Measurements from ENCODE around the gene ACAD9. TPM values are rescaled to one million over a fixed set of nuclear protein-coding genes. Genes with fewer than 3 reads are reported as not detected.

ACAD9 gene
- total RNA-seq, 4 donors from 2014 or later = 27.3 to 91.2 (median 49.5) TPM

GRCh38 chr3:128844502-128844901, 34.9 kb upstream of the ACAD9 start:
- Histone ChIP-seq H3K27me3 (no peaks in the 10 kb centered on the region), H3K9me3 (no peaks in the 10 kb centered on the region), H3K4me1 (peaks cover 0 to 12% (median 2%) of the 10 kb centered on the region in 4 donors), H3K36me3 (no peaks in the 10 kb centered on the region), H3K27ac (no peak overlapping the region), H3K4me3 (no peak overlapping the region)
- TF ChIP-seq POLR2A (IDR thresholded peaks at IDR 0.05) (no peak), CTCF (IDR thresholded peaks at IDR 0.05) (no peak)
- DNase-seq = no peak

- peaks cover 0 to 12% (median 2%) of the 10 kb centered on the region in 4 donors for H3K4me1 ChIP-seq
- no peak for TF ChIP-seq POLR2A (IDR thresholded peaks at IDR 0.05)
- TF ChIP-seq CTCF (IDR thresholded peaks at IDR 0.05) = peak in 1 of 6 experiments; percentile 8
- no peaks in the 10 kb centered on the region for H3K36me3 ChIP-seq
- H3K27ac ChIP-seq = peak overlapping the region in 1 of 4 donors; percentile 22
- H3K4me3 ChIP-seq = peak overlapping the region; percentile 35 to 58 (median 49)
- DNase-seq = peak in 1 of 3 donors; percentile 20
- no peaks in the 10 kb centered on the region for H3K9me3 ChIP-seq
- H3K27me3 ChIP-seq = no peaks in the 10 kb centered on the region
Observed at GRCh38 chr3:128845119-128845777, 34.2 kb upstream of the ACAD9 start.

- no peaks in the 10 kb centered on the region for H3K27me3 ChIP-seq
- peak overlapping the region in 2 of 4 donors; percentile 22 to 58 for H3K27ac ChIP-seq
- no peaks in the 10 kb centered on the region for H3K9me3 ChIP-seq
- peaks cover 0 to 12% (median 2%) of the 10 kb centered on the region in 4 donors for H3K4me1 ChIP-seq
- DNase-seq = peak; percentile 78 to 91 (median 79)
- TF ChIP-seq CTCF (IDR thresholded peaks at IDR 0.05) = peak; percentile 4 to 62 (median 52)
- no peak for TF ChIP-seq POLR2A (IDR thresholded peaks at IDR 0.05)
- H3K36me3 ChIP-seq = no peaks in the 10 kb centered on the region
- H3K4me3 ChIP-seq = peak overlapping the region; percentile 35 to 58 (median 49)
Observed at GRCh38 chr3:128845778-128846485, 33.5 kb upstream of the ACAD9 start.

GRCh38 chr3:128846486-128846891, 32.9 kb upstream of the ACAD9 start:
- Histone ChIP-seq H3K27ac (no peak overlapping the region), H3K4me1 (peaks cover 0 to 12% (median 2%) of the 10 kb centered on the region in 4 donors), H3K9me3 (no peaks in the 10 kb centered on the region), H3K36me3 (no peaks in the 10 kb centered on the region), H3K27me3 (no peaks in the 10 kb centered on the region), H3K4me3 (peak overlapping the region in 2 of 4 donors; percentile 44 to 58)
- no peak for TF ChIP-seq POLR2A (IDR thresholded peaks at IDR 0.05)
- TF ChIP-seq CTCF (IDR thresholded peaks at IDR 0.05) = no peak
- no peak for DNase-seq

- no peak overlapping the region for H3K4me3 ChIP-seq
- H3K36me3 ChIP-seq = no peaks in the 10 kb centered on the region
- H3K27me3 ChIP-seq = no peaks in the 10 kb centered on the region
- no peak overlapping the region for H3K27ac ChIP-seq
- H3K9me3 ChIP-seq = no peaks in the 10 kb centered on the region
- no peak for DNase-seq
- TF ChIP-seq POLR2A (IDR thresholded peaks at IDR 0.05) (no peak), CTCF (IDR thresholded peaks at IDR 0.05) (no peak)
- H3K4me1 ChIP-seq = peaks cover 0 to 12% (median 2%) of the 10 kb centered on the region in 4 donors
Observed at GRCh38 chr3:128847666-128848370, 31.6 kb upstream of the ACAD9 start.
